Measurements from ENCODE around the gene METTL24.

GRCh38 chr6:110338820-110339470 lies 19.2 kb downstream of the METTL24 start:
- TF ChIP-seq CTCF (IDR thresholded peaks at IDR 0.05) = no peak
- no peak for TF ChIP-seq POLR2A (IDR thresholded peaks at IDR 0.05)
